ENCODE data around the gene MGAT5B. TPM values are rescaled to one million over a fixed set of nuclear protein-coding genes. Genes with fewer than 3 reads are reported as not detected.

Gene MGAT5B
- total and polyA plus RNA-seq, 2 experiments from 2014 or later = 0.11 to 0.16 TPM

DNA sequence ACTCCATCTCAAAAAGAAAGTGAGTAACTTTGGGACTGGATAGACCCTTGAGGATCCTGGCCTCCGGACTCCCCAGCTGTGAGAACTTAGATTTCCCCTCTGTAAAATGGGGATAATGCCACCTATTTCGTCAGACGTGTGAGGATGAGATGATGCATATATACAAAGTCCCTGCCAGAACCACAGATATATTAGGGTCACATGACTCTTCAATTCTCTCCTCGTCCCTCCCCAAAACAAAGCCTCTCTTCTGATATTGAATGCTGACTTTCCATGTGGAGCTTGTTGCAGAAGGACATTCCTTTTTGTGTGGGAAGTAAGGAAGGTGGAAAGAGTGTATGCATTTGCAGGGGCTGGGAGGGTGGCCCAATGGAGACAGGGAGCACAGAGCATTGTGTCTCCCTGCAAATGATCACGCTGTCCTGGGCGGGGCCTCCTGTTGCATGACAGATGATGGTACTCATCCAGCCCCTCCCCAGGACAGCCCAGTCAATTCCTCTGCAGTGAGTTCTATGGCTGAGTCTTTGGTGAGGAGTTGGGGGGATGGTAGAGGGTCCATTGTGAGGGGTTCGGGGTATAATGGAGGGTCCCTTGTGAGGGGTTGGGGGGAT is 35.1 kb upstream of the MGAT5B start:
- Histone ChIP-seq H3K9me2 (ENCODE audit: insufficient read depth) (no peaks in the 10 kb centered on the region), H3F3A (ENCODE audit: insufficient read depth) (no peaks in the 10 kb centered on the region), H3K27ac (no peak overlapping the region), H2AFZ (no peak overlapping the region), H3K9ac (no peak overlapping the region), H3K4me3 (no peak overlapping the region), H3K79me2 (ENCODE audit: insufficient read depth) (no peaks in the 10 kb centered on the region), H4K20me1 (ENCODE audit: insufficient read depth) (no peaks in the 10 kb centered on the region), H3K4me1 (ENCODE audit: insufficient read depth) (no peaks in the 10 kb centered on the region), H3K9me3 (ENCODE audit: low read depth) (no peaks in the 10 kb centered on the region), H3K4me2 (ENCODE audit: unreplicated experiment) (no peak overlapping the region), H3K27me3 (replicated peaks; ENCODE audit: insufficient read depth) (peaks cover 35% of the 10 kb centered on the region), H3K36me3 (ENCODE audit: low read depth) (no peaks in the 10 kb centered on the region)
- WGBS, 2 experiments (ENCODE audit: low coverage in 1 of 2, low lambda C conversion rate in 2 of 2, missing lambda C conversion rate in 2 of 2) = 66 to 71% methylated on average over 7 of the region's 7 CpGs
- TF ChIP-seq EZH2 (IDR thresholded peaks at IDR 0.05; ENCODE audit: insufficient read depth, poor library complexity, severe bottlenecking) = no peak
- TF ChIP-seq EZH2phosphoT487 (IDR thresholded peaks at IDR 0.05; ENCODE audit: insufficient read depth, low read depth) = no peak
- DNase-seq = no peak
- in situ Hi-C loops (cut with MboI) = no loop called here

DNA sequence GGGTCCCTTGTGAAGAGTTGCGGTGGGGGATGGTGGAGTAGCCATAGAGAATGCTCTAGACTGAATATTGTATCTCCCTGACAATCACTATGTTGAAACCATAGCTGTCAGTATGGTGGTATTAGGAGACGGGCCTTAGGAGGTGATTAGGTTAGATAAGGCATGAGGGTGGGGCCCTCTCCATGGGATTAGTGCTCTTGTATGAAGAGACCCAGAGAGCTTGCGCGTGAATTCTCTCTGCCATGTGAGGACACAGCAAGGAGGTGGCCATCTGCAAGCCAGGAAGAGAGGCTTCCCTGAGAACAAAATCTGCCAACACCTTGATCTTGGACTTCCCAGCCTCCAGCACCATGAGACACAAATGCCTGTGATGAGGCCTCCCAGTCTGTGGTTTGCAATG is 34.5 kb upstream of the MGAT5B start:
- no peaks in the 10 kb centered on the region for H3K36me3 ChIP-seq (ENCODE audit: low read depth)
- H4K20me1 ChIP-seq (ENCODE audit: insufficient read depth) = no peaks in the 10 kb centered on the region
- no peak overlapping the region for H3K27ac ChIP-seq
- no peaks in the 10 kb centered on the region for H3K4me1 ChIP-seq (ENCODE audit: insufficient read depth)
- no peak overlapping the region for H3K9ac ChIP-seq
- peaks cover 35% of the 10 kb centered on the region for H3K27me3 ChIP-seq (replicated peaks; ENCODE audit: insufficient read depth)
- no peak overlapping the region for H3K4me2 ChIP-seq (ENCODE audit: unreplicated experiment)
- TF ChIP-seq EZH2phosphoT487 (IDR thresholded peaks at IDR 0.05; ENCODE audit: insufficient read depth, low read depth) (no peak), EZH2 (IDR thresholded peaks at IDR 0.05; ENCODE audit: insufficient read depth, poor library complexity, severe bottlenecking) (no peak)
- in situ Hi-C loops (cut with MboI) = no loop called here
- H2AFZ ChIP-seq = no peak overlapping the region
- no peaks in the 10 kb centered on the region for H3K79me2 ChIP-seq (ENCODE audit: insufficient read depth)
- no peak overlapping the region for H3K4me3 ChIP-seq
- no peaks in the 10 kb centered on the region for H3F3A ChIP-seq (ENCODE audit: insufficient read depth)
- no peaks in the 10 kb centered on the region for H3K9me2 ChIP-seq (ENCODE audit: insufficient read depth)
- 82 to 91% methylated on average over 4 of the region's 4 CpGs for WGBS, 2 experiments (ENCODE audit: low coverage in 1 of 2, low lambda C conversion rate in 2 of 2, missing lambda C conversion rate in 2 of 2)
- H3K9me3 ChIP-seq (ENCODE audit: low read depth) = no peaks in the 10 kb centered on the region
- no peak for DNase-seq

DNA sequence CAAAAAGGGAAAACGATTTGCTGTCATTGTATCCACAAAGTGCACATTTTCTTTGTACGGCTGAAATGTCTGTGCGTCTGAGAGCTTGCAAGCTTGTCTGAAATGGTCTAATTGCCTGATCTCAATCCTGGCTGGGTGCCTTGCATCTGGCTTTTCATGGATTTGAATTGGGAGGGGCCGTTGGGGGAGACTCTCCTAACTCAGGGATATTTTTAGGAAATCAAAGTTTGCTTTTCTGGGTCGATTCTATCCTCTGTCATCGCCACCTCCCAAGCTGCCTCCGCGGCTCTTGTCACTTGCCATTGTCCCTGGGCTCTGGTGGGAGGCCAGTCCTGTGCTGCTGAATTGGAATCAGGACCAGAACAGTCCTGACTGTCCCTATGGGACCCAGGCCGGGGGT is 33.3 kb upstream of the MGAT5B start:
- Histone ChIP-seq H3K4me1 (ENCODE audit: insufficient read depth) (no peaks in the 10 kb centered on the region), H3K27me3 (replicated peaks; ENCODE audit: insufficient read depth) (peaks cover 37% of the 10 kb centered on the region), H3K27ac (no peak overlapping the region), H3K4me3 (no peak overlapping the region), H4K20me1 (ENCODE audit: insufficient read depth) (no peaks in the 10 kb centered on the region), H3K9ac (no peak overlapping the region), H2AFZ (no peak overlapping the region), H3K36me3 (ENCODE audit: low read depth) (no peaks in the 10 kb centered on the region), H3K79me2 (ENCODE audit: insufficient read depth) (no peaks in the 10 kb centered on the region), H3K4me2 (ENCODE audit: unreplicated experiment) (no peak overlapping the region), H3K9me2 (ENCODE audit: insufficient read depth) (no peaks in the 10 kb centered on the region), H3K9me3 (ENCODE audit: low read depth) (no peaks in the 10 kb centered on the region), H3F3A (ENCODE audit: insufficient read depth) (no peaks in the 10 kb centered on the region)
- in situ Hi-C loops (cut with MboI) = no loop called here
- DNase-seq = no peak
- TF ChIP-seq EZH2phosphoT487 (IDR thresholded peaks at IDR 0.05; ENCODE audit: insufficient read depth, low read depth) (no peak), EZH2 (IDR thresholded peaks at IDR 0.05; ENCODE audit: insufficient read depth, poor library complexity, severe bottlenecking) (no peak)
- WGBS, 2 experiments (ENCODE audit: low coverage in 1 of 2, low lambda C conversion rate in 2 of 2, missing lambda C conversion rate in 2 of 2) = 2 to 3% methylated on average over 9 of the region's 9 CpGs

DNA sequence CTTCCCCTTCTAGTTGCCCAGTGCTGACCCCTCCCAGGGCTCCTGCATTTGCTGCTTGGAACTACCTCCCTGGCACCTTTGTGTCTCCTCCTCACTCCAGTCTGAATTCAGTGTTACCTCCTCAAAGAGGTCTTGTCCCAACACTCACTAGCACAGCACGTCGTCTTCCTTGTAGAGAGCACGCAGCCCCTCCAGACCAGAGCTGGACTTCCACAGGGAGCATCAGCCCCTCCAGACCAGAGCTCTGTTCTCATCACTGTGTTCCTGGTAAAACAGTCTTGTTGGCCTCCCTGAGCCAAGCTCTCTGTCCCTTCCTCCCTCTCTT is 27.8 kb upstream of the MGAT5B start:
- H3K36me3 ChIP-seq (ENCODE audit: low read depth) = no peaks in the 10 kb centered on the region

More for the DNA sequence above, 27.8 kb upstream of the MGAT5B start:
- in situ Hi-C loops (cut with MboI) = no loop called here
- H3K9ac ChIP-seq = no peak overlapping the region
- no peaks in the 10 kb centered on the region for H3K9me3 ChIP-seq (ENCODE audit: low read depth)
- H2AFZ ChIP-seq = no peak overlapping the region
- DNase-seq = no peak
- TF ChIP-seq EZH2phosphoT487 (IDR thresholded peaks at IDR 0.05; ENCODE audit: insufficient read depth, low read depth) (no peak), EZH2 (IDR thresholded peaks at IDR 0.05; ENCODE audit: insufficient read depth, poor library complexity, severe bottlenecking) (no peak)
- WGBS, 2 experiments (ENCODE audit: low coverage in 1 of 2, low lambda C conversion rate in 2 of 2, missing lambda C conversion rate in 2 of 2) = 33 to 46% methylated on average over 3 of the region's 3 CpGs
- no peaks in the 10 kb centered on the region for H3K4me1 ChIP-seq (ENCODE audit: insufficient read depth)
- H3F3A ChIP-seq (ENCODE audit: insufficient read depth) = no peaks in the 10 kb centered on the region
- H3K4me3 ChIP-seq = no peak overlapping the region
- H3K9me2 ChIP-seq (ENCODE audit: insufficient read depth) = no peaks in the 10 kb centered on the region
- H3K27me3 ChIP-seq (replicated peaks; ENCODE audit: insufficient read depth) = peaks cover 54% of the 10 kb centered on the region
- no peaks in the 10 kb centered on the region for H4K20me1 ChIP-seq (ENCODE audit: insufficient read depth)
- no peaks in the 10 kb centered on the region for H3K79me2 ChIP-seq (ENCODE audit: insufficient read depth)
- H3K4me2 ChIP-seq (ENCODE audit: unreplicated experiment) = no peak overlapping the region
- H3K27ac ChIP-seq = no peak overlapping the region
